ENCODE results near the gene CLEC1A. TPM values are rescaled to one million over a fixed set of nuclear protein-coding genes. Genes with fewer than 3 reads are reported as not detected.

The CLEC1A gene
- polyA plus RNA-seq, 1 of the 3 experiments (the other 2 are of a cell fraction) = not detected

- ChIA-PET CTCF (no interaction called here), POLR2A (no interaction called here)
- TF ChIP-seq SMC3 (IDR thresholded peaks at IDR 0.05; ENCODE audit: low read depth, low read length) = no peak
- TF ChIP-seq, protein P1, sequence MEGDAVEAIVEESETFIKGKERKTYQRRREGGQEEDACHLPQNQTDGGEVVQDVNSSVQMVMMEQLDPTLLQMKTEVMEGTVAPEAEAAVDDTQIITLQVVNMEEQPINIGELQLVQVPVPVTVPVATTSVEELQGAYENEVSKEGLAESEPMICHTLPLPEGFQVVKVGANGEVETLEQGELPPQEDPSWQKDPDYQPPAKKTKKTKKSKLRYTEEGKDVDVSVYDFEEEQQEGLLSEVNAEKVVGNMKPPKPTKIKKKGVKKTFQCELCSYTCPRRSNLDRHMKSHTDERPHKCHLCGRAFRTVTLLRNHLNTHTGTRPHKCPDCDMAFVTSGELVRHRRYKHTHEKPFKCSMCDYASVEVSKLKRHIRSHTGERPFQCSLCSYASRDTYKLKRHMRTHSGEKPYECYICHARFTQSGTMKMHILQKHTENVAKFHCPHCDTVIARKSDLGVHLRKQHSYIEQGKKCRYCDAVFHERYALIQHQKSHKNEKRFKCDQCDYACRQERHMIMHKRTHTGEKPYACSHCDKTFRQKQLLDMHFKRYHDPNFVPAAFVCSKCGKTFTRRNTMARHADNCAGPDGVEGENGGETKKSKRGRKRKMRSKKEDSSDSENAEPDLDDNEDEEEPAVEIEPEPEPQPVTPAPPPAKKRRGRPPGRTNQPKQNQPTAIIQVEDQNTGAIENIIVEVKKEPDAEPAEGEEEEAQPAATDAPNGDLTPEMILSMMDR (IDR thresholded peaks at IDR 0.05) = no peak
- TF ChIP-seq TEAD4 (IDR thresholded peaks at IDR 0.05; ENCODE audit: borderline replicate concordance, insufficient read depth) = no peak
- TF ChIP-seq CHD2 (IDR thresholded peaks at IDR 0.05; ENCODE audit: low read length, partially characterized antibody) = no peak
- TF ChIP-seq, protein P2, sequence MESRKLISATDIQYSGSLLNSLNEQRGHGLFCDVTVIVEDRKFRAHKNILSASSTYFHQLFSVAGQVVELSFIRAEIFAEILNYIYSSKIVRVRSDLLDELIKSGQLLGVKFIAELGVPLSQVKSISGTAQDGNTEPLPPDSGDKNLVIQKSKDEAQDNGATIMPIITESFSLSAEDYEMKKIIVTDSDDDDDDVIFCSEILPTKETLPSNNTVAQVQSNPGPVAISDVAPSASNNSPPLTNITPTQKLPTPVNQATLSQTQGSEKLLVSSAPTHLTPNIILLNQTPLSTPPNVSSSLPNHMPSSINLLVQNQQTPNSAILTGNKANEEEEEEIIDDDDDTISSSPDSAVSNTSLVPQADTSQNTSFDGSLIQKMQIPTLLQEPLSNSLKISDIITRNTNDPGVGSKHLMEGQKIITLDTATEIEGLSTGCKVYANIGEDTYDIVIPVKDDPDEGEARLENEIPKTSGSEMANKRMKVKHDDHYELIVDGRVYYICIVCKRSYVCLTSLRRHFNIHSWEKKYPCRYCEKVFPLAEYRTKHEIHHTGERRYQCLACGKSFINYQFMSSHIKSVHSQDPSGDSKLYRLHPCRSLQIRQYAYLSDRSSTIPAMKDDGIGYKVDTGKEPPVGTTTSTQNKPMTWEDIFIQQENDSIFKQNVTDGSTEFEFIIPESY (IDR thresholded peaks at IDR 0.05; ENCODE audit: borderline replicate concordance, low read depth) = no peak
- TF ChIP-seq EP300 (IDR thresholded peaks at IDR 0.05; ENCODE audit: borderline replicate concordance in 1 of 2, low read depth in 1 of 2, low read length in 1 of 2) = no peak
- TF ChIP-seq USF2 (IDR thresholded peaks at IDR 0.05; ENCODE audit: borderline replicate concordance, low read depth, low read length) = no peak
- no peak for TF ChIP-seq RXRA (IDR thresholded peaks at IDR 0.05; ENCODE audit: borderline replicate concordance, low read depth)
- TF ChIP-seq FOXJ3 (CRISPR knock-in tag; IDR thresholded peaks at IDR 0.05) = no peak
- no peak for TF ChIP-seq ELF1 (IDR thresholded peaks at IDR 0.05)
- TF ChIP-seq FOSL2 (IDR thresholded peaks at IDR 0.05; ENCODE audit: borderline replicate concordance, low read depth) = no peak
- TF ChIP-seq NRF1 (IDR thresholded peaks at IDR 0.05; ENCODE audit: low read depth, low read length) = no peak
- TF ChIP-seq RFX5 (IDR thresholded peaks at IDR 0.05; ENCODE audit: low read length) = no peak
- no peak for TF ChIP-seq RAD21 (IDR thresholded peaks at IDR 0.05; ENCODE audit: low read length)
- TF ChIP-seq, protein P3, sequence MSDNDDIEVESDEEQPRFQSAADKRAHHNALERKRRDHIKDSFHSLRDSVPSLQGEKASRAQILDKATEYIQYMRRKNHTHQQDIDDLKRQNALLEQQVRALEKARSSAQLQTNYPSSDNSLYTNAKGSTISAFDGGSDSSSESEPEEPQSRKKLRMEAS (IDR thresholded peaks at IDR 0.05; ENCODE audit: low read depth) = no peak
- TF ChIP-seq GABPA (IDR thresholded peaks at IDR 0.05; ENCODE audit: low read depth) = no peak
- TF ChIP-seq, protein P4, sequence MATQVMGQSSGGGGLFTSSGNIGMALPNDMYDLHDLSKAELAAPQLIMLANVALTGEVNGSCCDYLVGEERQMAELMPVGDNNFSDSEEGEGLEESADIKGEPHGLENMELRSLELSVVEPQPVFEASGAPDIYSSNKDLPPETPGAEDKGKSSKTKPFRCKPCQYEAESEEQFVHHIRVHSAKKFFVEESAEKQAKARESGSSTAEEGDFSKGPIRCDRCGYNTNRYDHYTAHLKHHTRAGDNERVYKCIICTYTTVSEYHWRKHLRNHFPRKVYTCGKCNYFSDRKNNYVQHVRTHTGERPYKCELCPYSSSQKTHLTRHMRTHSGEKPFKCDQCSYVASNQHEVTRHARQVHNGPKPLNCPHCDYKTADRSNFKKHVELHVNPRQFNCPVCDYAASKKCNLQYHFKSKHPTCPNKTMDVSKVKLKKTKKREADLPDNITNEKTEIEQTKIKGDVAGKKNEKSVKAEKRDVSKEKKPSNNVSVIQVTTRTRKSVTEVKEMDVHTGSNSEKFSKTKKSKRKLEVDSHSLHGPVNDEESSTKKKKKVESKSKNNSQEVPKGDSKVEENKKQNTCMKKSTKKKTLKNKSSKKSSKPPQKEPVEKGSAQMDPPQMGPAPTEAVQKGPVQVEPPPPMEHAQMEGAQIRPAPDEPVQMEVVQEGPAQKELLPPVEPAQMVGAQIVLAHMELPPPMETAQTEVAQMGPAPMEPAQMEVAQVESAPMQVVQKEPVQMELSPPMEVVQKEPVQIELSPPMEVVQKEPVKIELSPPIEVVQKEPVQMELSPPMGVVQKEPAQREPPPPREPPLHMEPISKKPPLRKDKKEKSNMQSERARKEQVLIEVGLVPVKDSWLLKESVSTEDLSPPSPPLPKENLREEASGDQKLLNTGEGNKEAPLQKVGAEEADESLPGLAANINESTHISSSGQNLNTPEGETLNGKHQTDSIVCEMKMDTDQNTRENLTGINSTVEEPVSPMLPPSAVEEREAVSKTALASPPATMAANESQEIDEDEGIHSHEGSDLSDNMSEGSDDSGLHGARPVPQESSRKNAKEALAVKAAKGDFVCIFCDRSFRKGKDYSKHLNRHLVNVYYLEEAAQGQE (IDR thresholded peaks at IDR 0.05; ENCODE audit: low read depth, low read length) = no peak
- TF ChIP-seq TAF1 (IDR thresholded peaks at IDR 0.05; ENCODE audit: borderline replicate concordance, low read depth, low read length) = no peak
- no peak for TF ChIP-seq RCOR1 (IDR thresholded peaks at IDR 0.05; ENCODE audit: low read length)
- no peaks in the 10 kb centered on the region for H3K79me2 ChIP-seq (ENCODE audit: insufficient read depth)
- no peaks in the 10 kb centered on the region for H3F3A ChIP-seq (replicated peaks; ENCODE audit: insufficient read depth)
- no peaks in the 10 kb centered on the region for H4K20me1 ChIP-seq (ENCODE audit: insufficient read depth)
- H3K27me3 ChIP-seq (ENCODE audit: insufficient read depth) = no peaks in the 10 kb centered on the region; the same call in 1 of the 2 replicates
- no peaks in the 10 kb centered on the region for H3K36me3 ChIP-seq (replicated peaks in 1 of 2; ENCODE audit: control insufficient read depth in 1 of 2, insufficient read depth in 2 of 2, low read length in 1 of 2)
- H2AFZ ChIP-seq (ENCODE audit: low read depth) = no peak overlapping the region
- H3K4me3 ChIP-seq (ENCODE audit: low read depth in 2 of 2, low read length in 1 of 2) = no peak overlapping the region
- H3K4me1 ChIP-seq (ENCODE audit: control insufficient read depth in 1 of 2, insufficient read depth in 2 of 2, low read depth in 1 of 2, low read length in 1 of 2) = no peaks in the 10 kb centered on the region
- no peak overlapping the region for H3K9ac ChIP-seq
- 9% methylated on average over 3 of the region's 3 CpGs for WGBS (ENCODE audit: low lambda C conversion rate)
- H3K9me2 ChIP-seq = no peaks in the 10 kb centered on the region
- no peak overlapping the region for H3K27ac ChIP-seq (ENCODE audit: low read depth in 2 of 2, low read length in 1 of 2)
- no peak for DNase-seq
- no peaks in the 10 kb centered on the region for H3K9me3 ChIP-seq
- no peak overlapping the region for H3K4me2 ChIP-seq
Measured at GRCh38 chr12:10095971-10096370, 2.8 kb downstream of the CLEC1A start.
